Measurements from ENCODE around the gene CLDN9. TPM values are rescaled to one million over a fixed set of nuclear protein-coding genes. Genes with fewer than 3 reads are reported as not detected.
A peak's percentile ranks its signal among the peaks of the same experiment; 100 is the strongest.

The CLDN9 gene
- total and polyA plus RNA-seq, 4 donors: 0.05 to 0.32 (median 0.25) TPM

- Histone ChIP-seq H3K27ac (ENCODE audit: low read depth in 1 of 2, low read length in 2 of 2) (no peak overlapping the region), H3K4me3 (ENCODE audit: low read depth in 1 of 3, low read length in 3 of 3) (peak overlapping the region in 1 of 3 donors; percentile 69), H3K27me3 (ENCODE audit: control insufficient read depth in 4 of 4, insufficient read depth in 4 of 4, low read length in 3 of 4) (no peaks in the 10 kb centered on the region), H3K9ac (ENCODE audit: low read depth in 1 of 2, low read length in 2 of 2) (no peak overlapping the region), H3K4me1 (ENCODE audit: control insufficient read depth in 4 of 4, insufficient read depth in 4 of 4, low read length in 3 of 4) (peaks cover 15 to 29% (median 25%) of the 10 kb centered on the region in 4 donors), H3K9me3 (ENCODE audit: control insufficient read depth in 4 of 4, low read length in 3 of 4) (no peaks in the 10 kb centered on the region), H3K36me3 (ENCODE audit: control insufficient read depth in 4 of 4, insufficient read depth in 3 of 4, low read depth in 1 of 4, low read length in 3 of 4) (no peaks in the 10 kb centered on the region)
- WGBS: 8% methylated on average over 58 of the region's 58 CpGs
- peak; percentile 47 for TF ChIP-seq YY1 (IDR thresholded peaks at IDR 0.05)
- TF ChIP-seq TAF1 (conservative IDR thresholded peaks at IDR 0.05): no peak
- TF ChIP-seq ZBTB33 (IDR thresholded peaks at IDR 0.05): no peak
- TF ChIP-seq NR2F2 (IDR thresholded peaks at IDR 0.05): no peak
- TF ChIP-seq REST (IDR thresholded peaks at IDR 0.05): no peak
- no peak for TF ChIP-seq JUND (IDR thresholded peaks at IDR 0.05)
- no peak for TF ChIP-seq FOXA2 (IDR thresholded peaks at IDR 0.05)
- peak; percentile 32 for TF ChIP-seq MAX (IDR thresholded peaks at IDR 0.05)
- TF ChIP-seq FOXA1 (IDR thresholded peaks at IDR 0.05): no peak
- peak; percentile 50 for TF ChIP-seq CTCF (IDR thresholded peaks at IDR 0.05; ENCODE audit: low read depth, low read length, missing input control)
- no peak for TF ChIP-seq EGR1 (IDR thresholded peaks at IDR 0.05; ENCODE audit: low read depth in 2 of 2)
- no peak for TF ChIP-seq HNF4G (IDR thresholded peaks at IDR 0.05)
- TF ChIP-seq HNF4A (conservative IDR thresholded peaks at IDR 0.05): peak in 1 of 2 donors; percentile 15
- peak in 1 of 2 donors; percentile 35 for TF ChIP-seq GABPA (IDR thresholded peaks at IDR 0.05 in 1 of 2, conservative IDR thresholded peaks at IDR 0.05 in 1 of 2)
- TF ChIP-seq RAD21 (IDR thresholded peaks at IDR 0.05): peak; percentile 82 to 85
- peak; percentile 35 to 46 for TF ChIP-seq RXRA (IDR thresholded peaks at IDR 0.05)
- TF ChIP-seq ATF3 (IDR thresholded peaks at IDR 0.05): no peak
- peak; percentile 96 for TF ChIP-seq SP1 (IDR thresholded peaks at IDR 0.05)
- DNase-seq (ENCODE audit: low spot score): peak; percentile 98
Observed at GRCh38 chr16:3003582-3004270, 9.0 kb upstream of the CLDN9 start.

Data from liver (tissue), 9 donors.